Gastrocnemius medialis (tissue), 4 donors: ENCODE measurements around the gene GID8.

Experiments
- CTCF ChIP-seq, 5 experiments: fragments of 450-650 bp in 3 of 5; fragments of 200-600 bp in 2 of 5; sonication (generic) in 2 of 5; IDR thresholded peaks in 4 of 5; conservative IDR thresholded peaks in 1 of 5; 1 replicate in 4 of 5; 2 replicates in 1 of 5; pipeline ENCODE4 v1.5.1; 2016 to 2019; ENCODE audit warnings: antibody characterized with exemption in 5 of 5, mild to moderate bottlenecking in 3 of 5, moderate library complexity in 3 of 5
- POLR2A ChIP-seq, 2 donors: fragments of 450-650 bp; IDR thresholded peaks; one replicate each; pipeline ENCODE4 v1.6.1; 2017; ENCODE audit warnings: antibody characterized with exemption in 2 of 2, mild to moderate bottlenecking in 2 of 2, moderate library complexity in 2 of 2

GRCh38 chr20:62970307-62971210 lies 32.6 kb downstream of the GID8 start:
- TF ChIP-seq CTCF (IDR thresholded peaks at IDR 0.05 in 4 of 5, conservative IDR thresholded peaks at IDR 0.05 in 1 of 5) = no peak
- no peak for TF ChIP-seq POLR2A (IDR thresholded peaks at IDR 0.05)
